Gastrocnemius medialis (tissue), 4 donors: ENCODE data around the gene PYGB. TPM values are rescaled to one million over a fixed set of nuclear protein-coding genes. Genes with fewer than 3 reads are reported as not detected.
"Not testable (repeated sequence)": the region's sequence is repeated elsewhere in the genome, so short reads cannot be mapped to it uniquely, and the experiment has no call there.

Experiments used
- ATAC-seq, 2 donors: fragments of 150-250 bp; one replicate each; pipeline ENCODE4 v1.9.1; 2016
- DNase-seq, 2 donors: peaks; one replicate each; pipeline ENCODE4 v3.0.0-alpha.2; 2019
- H3K27ac ChIP-seq, 4 donors: fragments of 200-600 bp; sonication (generic); 1 replicate in 1 of 4; 2 replicates in 3 of 4; pipeline ENCODE4 v1.5.1; 2016 to 2018; ENCODE audit warnings: mild to moderate bottlenecking in 2 of 4, moderate library complexity in 1 of 4
- H3K27me3 ChIP-seq, 3 donors: fragments of 200-600 bp; sonication (generic) in 2 of 3; 1 replicate in 1 of 3; 2 replicates in 2 of 3; pipeline versions ENCODE4 v1.5.1 to v1.6.0; 2016 to 2019; ENCODE audit warnings: mild to moderate bottlenecking in 1 of 3, moderate library complexity in 1 of 3
- H3K36me3 ChIP-seq, 2 donors: fragments of 200-600 bp; sonication (generic) in 1 of 2; one replicate each; pipeline ENCODE4 v1.5.1; 2017 to 2018
- H3K4me1 ChIP-seq, 2 donors: fragments of 200-600 bp; sonication (generic) in 1 of 2; one replicate each; pipeline ENCODE4 v1.5.1; 2016 to 2017; ENCODE audit warnings: mild to moderate bottlenecking in 2 of 2
- H3K4me3 ChIP-seq, 4 donors: fragments of 200-600 bp; sonication (generic) in 3 of 4; 1 replicate in 1 of 4; 2 replicates in 3 of 4; pipeline ENCODE4 v1.5.1; 2016 to 2019; ENCODE audit warnings: mild to moderate bottlenecking in 2 of 4
- H3K9me3 ChIP-seq, 3 donors: fragments of 200-600 bp; sonication (generic) in 2 of 3; 1 replicate in 1 of 3; 2 replicates in 2 of 3; pipeline ENCODE4 v1.5.1; 2016 to 2019
- CTCF ChIP-seq, 5 experiments: fragments of 450-650 bp in 3 of 5; fragments of 200-600 bp in 2 of 5; sonication (generic) in 2 of 5; IDR thresholded peaks in 4 of 5; conservative IDR thresholded peaks in 1 of 5; 1 replicate in 4 of 5; 2 replicates in 1 of 5; pipeline ENCODE4 v1.5.1; 2016 to 2019; ENCODE audit warnings: antibody characterized with exemption in 5 of 5, mild to moderate bottlenecking in 3 of 5, moderate library complexity in 3 of 5
- POLR2A ChIP-seq, 2 donors: fragments of 450-650 bp; IDR thresholded peaks; one replicate each; pipeline ENCODE4 v1.6.1; 2017; ENCODE audit warnings: antibody characterized with exemption in 2 of 2, mild to moderate bottlenecking in 2 of 2, moderate library complexity in 2 of 2
- in situ Hi-C, 4 donors: fragments of 200-750 bp; cut with MboI; loops; one replicate each; pipeline versions ENCODE4 v1.15.0 to v1.8.0; 2017; ENCODE audit warnings: low sequenced_read_pairs in 4 of 4
- intact Hi-C: fragments of 100-400 bp; cut with DNase I; formaldehyde crosslinking; loops from one replicate; pipeline ENCODE4 v1.15.1; 2023; ENCODE audit warnings: low total_unique reads
- total RNA-seq, 4 donors: library from RNA; depleted of rRNA; stranded (reverse); fragments of >200 nt; gene quantifications; one replicate each; pipeline versions ENCODE4 v1.1.0 to v1.2.3, GENCODE V29; 2016

The PYGB gene
- total RNA-seq, 4 donors from 2014 or later: 13.6 to 50.7 (median 27.0) TPM

DNA sequence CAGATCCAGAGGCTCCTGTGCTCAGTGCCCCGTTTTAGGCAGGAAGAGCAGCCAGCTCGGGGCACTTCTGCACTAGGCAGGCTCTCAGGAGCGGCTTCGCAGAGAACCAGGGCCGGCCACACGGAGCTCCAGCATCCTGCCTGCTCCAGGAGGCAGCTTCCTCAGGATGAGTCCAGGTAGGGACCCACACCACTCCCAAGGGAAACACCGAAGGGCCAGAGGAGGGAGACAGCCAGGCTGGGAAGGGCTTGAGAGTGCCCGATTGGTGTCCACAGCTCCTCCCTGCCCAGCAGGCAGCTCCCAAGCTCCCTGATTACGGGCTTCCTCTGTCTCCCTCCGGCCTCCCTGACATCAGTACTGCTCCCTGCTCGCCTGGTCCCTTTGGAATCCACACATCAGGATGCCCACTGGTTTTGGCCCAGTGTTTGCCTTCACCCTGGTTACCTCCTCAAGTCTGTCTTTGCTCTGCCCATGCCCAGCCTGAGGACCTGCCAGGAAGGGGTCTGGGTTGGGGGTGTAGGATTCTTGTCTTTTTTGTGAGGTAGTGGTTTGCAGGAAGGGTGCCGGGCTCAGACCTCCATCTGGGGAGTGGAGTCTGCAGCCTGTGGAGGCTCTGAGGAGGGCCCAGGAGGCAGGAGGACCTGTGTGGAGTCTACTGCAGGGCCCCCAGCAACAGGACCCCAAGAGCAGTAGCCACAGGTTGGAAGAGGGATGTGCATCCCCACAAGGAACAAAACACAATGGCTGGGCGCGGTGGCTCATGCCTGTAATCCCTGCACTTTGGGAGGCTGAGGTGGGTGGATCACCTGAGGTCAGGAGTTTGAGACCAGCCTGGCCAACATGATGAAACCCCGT, 11.2 kb upstream of the PYGB start:
- no peak overlapping the region for H3K27ac ChIP-seq
- no peak for ATAC-seq

GRCh38 chr20:25237610-25238318, 10.1 kb upstream of the PYGB start:
- DNase-seq (peak; percentile 62 to 72), ATAC-seq (peak; percentile 98 to 99)
- peak overlapping the region; percentile 4 to 60 (median 37) for H3K27ac ChIP-seq
- H3K27me3 ChIP-seq: no peaks in the 10 kb centered on the region
- no peak overlapping the region for H3K4me3 ChIP-seq
- intact Hi-C loops: no loop called here
- TF ChIP-seq POLR2A (IDR thresholded peaks at IDR 0.05) (peak in 1 of 2 donors; percentile 6), CTCF (IDR thresholded peaks at IDR 0.05 in 4 of 5, conservative IDR thresholded peaks at IDR 0.05 in 1 of 5) (no peak)
- H3K9me3 ChIP-seq: no peaks in the 10 kb centered on the region
- no peaks in the 10 kb centered on the region for H3K36me3 ChIP-seq
- in situ Hi-C loops: no loop called here
- no peaks in the 10 kb centered on the region for H3K4me1 ChIP-seq

More for the DNA sequence above, 11.2 kb upstream of the PYGB start:
- TF ChIP-seq CTCF (IDR thresholded peaks at IDR 0.05 in 4 of 5, conservative IDR thresholded peaks at IDR 0.05 in 1 of 5): no peak
- TF ChIP-seq POLR2A (IDR thresholded peaks at IDR 0.05): no peak
- Histone ChIP-seq H3K36me3 (no peaks in the 10 kb centered on the region), H3K4me3 (no peak overlapping the region), H3K9me3 (no peaks in the 10 kb centered on the region), H3K27me3 (no peaks in the 10 kb centered on the region), H3K4me1 (no peaks in the 10 kb centered on the region)
- DNase-seq: no peak
- in situ Hi-C loops (no loop called here), intact Hi-C loops (no loop called here)

DNA sequence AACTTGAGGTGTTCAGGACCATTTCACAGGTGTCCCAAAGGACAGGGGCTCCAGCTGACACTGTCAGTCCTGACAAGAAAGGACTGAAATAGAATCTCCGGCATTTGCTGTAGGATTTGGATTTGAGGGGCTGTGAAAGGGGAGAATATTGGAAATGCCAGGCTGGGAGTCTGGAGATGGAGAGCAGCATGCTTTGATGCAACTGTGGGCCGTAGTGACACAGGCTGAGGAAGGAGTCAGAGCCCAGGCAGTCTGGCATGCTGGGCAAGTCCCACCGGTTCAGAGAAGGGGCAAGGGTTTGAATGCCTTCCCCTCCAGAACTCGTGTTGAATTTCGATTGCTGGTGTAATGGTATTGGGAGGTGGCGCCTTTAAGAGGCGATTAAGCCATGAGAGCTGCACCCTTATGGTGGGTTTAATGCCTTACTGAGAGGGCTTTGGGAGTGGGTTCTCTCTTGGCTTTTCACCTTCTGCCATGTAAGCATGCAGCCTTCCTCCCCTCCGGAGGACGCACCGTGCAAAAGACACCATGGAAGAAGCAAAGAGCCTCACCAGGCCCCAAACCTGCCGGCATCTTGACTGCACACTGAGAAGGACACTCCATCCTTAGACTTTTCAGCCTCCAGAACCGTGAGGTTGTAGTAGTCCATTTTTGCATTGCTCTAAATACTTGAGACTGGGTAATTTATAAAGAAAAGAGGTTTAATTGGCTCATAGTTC, 9.4 kb upstream of the PYGB start:
- H3K4me3 ChIP-seq: no peak overlapping the region
- no peaks in the 10 kb centered on the region for H3K36me3 ChIP-seq
- in situ Hi-C loops (no loop called here), intact Hi-C loops (no loop called here)
- H3K27ac ChIP-seq: peak overlapping the region; percentile 4 to 60 (median 37)
- H3K4me1 ChIP-seq: no peaks in the 10 kb centered on the region
- no peaks in the 10 kb centered on the region for H3K27me3 ChIP-seq
- no peaks in the 10 kb centered on the region for H3K9me3 ChIP-seq
- ATAC-seq: no peak
- DNase-seq: no peak
- TF ChIP-seq CTCF (IDR thresholded peaks at IDR 0.05 in 4 of 5, conservative IDR thresholded peaks at IDR 0.05 in 1 of 5) (no peak), POLR2A (IDR thresholded peaks at IDR 0.05) (no peak)

DNA sequence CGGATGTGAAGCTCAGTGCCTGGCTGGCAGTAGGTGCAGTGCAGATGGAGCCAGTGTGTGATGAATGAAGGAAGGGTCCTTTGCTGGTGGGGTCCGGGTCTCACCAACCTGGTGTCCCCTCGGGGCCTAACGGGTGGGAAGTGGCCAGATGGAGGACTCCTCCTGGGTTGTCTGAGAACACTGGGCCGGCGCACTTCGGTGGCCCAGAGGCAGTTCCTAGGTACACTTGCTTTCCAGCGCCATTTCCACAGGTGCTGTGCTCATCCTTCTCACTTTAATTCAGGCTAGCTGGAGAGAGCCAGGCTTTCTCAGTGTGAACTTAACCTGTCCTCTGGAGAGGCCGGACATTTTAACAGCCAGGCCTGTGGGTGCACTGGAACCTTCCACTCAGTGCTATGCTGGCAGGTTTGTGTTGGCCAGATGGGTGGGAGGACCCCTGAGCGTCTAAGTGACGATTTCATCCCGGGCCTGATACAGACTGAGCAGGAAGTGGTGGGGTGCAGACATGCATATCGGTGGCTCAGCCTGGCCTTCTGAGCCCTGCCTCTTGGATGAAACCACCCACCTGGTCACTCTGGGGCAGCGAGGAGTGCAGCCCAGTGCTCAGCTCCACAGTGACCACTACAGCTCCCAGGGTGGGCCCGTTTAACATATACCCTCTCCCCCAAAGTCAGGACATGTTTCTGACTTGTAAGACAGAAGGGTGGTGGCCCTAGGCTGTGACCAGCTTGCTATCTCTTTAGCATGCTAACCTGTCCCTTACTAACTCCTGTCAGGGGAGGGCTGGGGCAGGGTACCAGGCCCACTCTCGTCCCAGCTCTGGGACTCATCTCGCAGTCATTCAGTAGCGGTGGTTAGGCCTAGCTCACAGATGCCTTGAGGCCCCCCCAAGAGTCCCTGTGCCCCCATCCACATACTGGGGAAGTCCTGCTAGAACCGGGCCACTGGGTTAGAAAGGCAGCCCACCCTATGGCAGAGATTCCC, 8.2 kb upstream of the PYGB start:
- DNase-seq: no peak
- no peaks in the 10 kb centered on the region for H3K36me3 ChIP-seq
- no peak for ATAC-seq
- no peak overlapping the region for H3K27ac ChIP-seq
- in situ Hi-C loops (no loop called here), intact Hi-C loops (no loop called here)
- no peaks in the 10 kb centered on the region for H3K27me3 ChIP-seq
- no peaks in the 10 kb centered on the region for H3K4me1 ChIP-seq
- no peak for TF ChIP-seq CTCF (IDR thresholded peaks at IDR 0.05 in 4 of 5, conservative IDR thresholded peaks at IDR 0.05 in 1 of 5)
- TF ChIP-seq POLR2A (IDR thresholded peaks at IDR 0.05): no peak
- no peak overlapping the region for H3K4me3 ChIP-seq
- no peaks in the 10 kb centered on the region for H3K9me3 ChIP-seq

GRCh38 chr20:25240851-25241658, 6.8 kb upstream of the PYGB start:
- H3K4me3 ChIP-seq, intact Hi-C loops, H3K4me1 ChIP-seq, ATAC-seq, in situ Hi-C loops, H3K27me3 ChIP-seq, H3K36me3 ChIP-seq, H3K9me3 ChIP-seq, DNase-seq, H3K27ac ChIP-seq: not testable (repeated sequence)

DNA sequence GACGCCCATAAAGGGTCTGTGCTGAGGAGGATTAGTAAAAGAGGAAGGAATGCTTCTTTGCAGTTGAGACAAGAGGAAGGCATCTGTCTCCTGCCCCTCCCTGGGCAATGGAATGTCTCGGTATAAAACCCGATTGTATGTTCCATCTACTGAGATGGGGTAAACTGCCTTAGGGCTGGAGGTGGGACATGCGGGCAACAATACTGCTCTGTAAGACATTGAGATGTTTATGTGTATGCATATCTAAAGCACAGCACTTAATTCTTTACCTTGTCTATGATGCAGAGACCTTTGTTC, 6.3 kb upstream of the PYGB start:
- DNase-seq, H3K9me3 ChIP-seq, intact Hi-C loops, H3K36me3 ChIP-seq, in situ Hi-C loops, ATAC-seq, H3K4me3 ChIP-seq, H3K27ac ChIP-seq, H3K27me3 ChIP-seq, H3K4me1 ChIP-seq: not testable (repeated sequence)
